ENCODE measurements around the gene RLF.
"Not testable (repeated sequence)": the region's sequence is repeated elsewhere in the genome, so short reads cannot be mapped to it uniquely, and the experiment has no call there.

RLF gene

DNA sequence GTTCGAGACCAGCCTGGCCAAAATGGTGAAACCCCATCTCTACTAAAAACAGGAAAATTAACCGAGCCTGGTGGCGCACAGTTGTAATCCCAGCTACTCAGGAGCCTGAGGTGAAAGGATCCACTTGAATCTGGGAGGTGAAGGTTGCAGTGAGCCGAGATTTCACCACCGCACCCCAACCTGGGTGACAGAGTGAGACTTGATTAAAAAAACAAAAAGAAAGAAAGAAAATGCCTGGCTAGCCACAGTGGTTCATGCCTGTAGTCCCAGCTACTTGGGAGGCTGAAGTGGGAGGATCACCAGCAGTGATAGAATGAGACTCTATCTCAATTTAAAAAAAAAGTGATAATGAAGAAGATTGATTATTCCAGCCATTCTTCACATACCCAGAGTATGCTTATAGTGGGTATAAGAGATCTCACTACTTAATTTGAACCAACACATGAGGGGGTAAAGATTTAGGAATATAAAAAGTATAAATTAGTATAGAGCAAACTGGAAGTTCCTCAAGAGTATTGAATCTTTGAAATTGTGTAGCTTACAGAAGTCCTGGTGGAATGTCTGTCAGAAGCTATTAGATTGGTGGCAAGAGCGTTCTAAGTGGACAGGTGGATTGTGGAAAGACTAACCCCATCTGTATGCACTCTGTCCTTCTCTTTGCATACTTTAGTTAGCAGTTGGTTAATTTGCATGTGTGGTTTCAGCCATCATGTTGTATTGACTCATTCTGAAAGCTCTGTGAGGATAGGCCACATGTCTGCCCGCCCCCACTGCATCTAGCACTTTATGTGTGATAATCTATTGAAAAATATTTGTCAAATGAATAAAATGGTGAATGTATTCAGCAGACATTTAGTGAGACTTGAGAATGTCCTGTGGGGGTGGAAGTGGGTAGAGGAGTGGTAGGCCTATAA is 25.0 kb downstream of the RLF start:
- Mint-ChIP-seq H3K4me3 (peak overlapping the region; percentile 66), H3K4me1 (ENCODE audit: low read depth) (peaks cover 59% of the 10 kb centered on the region)

GRCh38 chr1:40187399-40187798 is 26.2 kb downstream of the RLF start:
- Mint-ChIP-seq H3K36me3 (ENCODE audit: low read depth) (peaks cover 29% of the 10 kb centered on the region), H3K27me3 (no peaks in the 10 kb centered on the region), H3K4me1 (ENCODE audit: low read depth) (peaks cover 52% of the 10 kb centered on the region), H3K4me3 (no peak overlapping the region), H3K9me3 (no peaks in the 10 kb centered on the region), H3K27ac (no peak overlapping the region)

More for the DNA sequence above, 25.0 kb downstream of the RLF start:
- peaks cover 23% of the 10 kb centered on the region for H3K36me3 Mint-ChIP-seq (ENCODE audit: low read depth)
- H3K27me3 Mint-ChIP-seq = no peaks in the 10 kb centered on the region
- H3K9me3 Mint-ChIP-seq = no peaks in the 10 kb centered on the region
- peak overlapping the region; percentile 83 for H3K27ac Mint-ChIP-seq

GRCh38 chr1:40194639-40195038 is 33.5 kb downstream of the RLF start:
- H3K4me1 Mint-ChIP-seq (ENCODE audit: low read depth); H3K27me3 Mint-ChIP-seq; H3K9me3 Mint-ChIP-seq; H3K4me3 Mint-ChIP-seq; H3K27ac Mint-ChIP-seq: not testable (repeated sequence)
- peaks cover 57% of the 10 kb centered on the region for H3K36me3 Mint-ChIP-seq (ENCODE audit: low read depth)

DNA sequence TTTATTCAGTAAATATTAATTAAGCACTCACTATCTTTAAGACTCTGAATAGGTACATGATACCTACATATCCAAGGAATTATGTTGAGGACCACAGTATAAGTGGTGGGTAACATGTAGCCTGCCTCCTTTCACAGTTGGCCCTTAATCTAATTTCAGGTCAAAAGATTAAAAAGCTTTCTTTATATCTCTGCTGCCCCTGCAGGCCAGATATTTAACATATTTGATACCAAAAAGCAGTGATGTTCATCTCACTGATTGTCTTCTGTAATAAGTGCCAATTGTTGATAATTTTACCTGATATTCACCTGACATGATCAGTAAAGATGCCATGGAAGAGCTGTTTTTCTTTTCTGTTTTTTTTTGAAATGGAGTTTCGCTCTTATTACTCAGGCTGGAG is 36.5 kb downstream of the RLF start:
- no peaks in the 10 kb centered on the region for H3K9me3 Mint-ChIP-seq
- no peak overlapping the region for H3K27ac Mint-ChIP-seq
- H3K4me1 Mint-ChIP-seq (ENCODE audit: low read depth) = peaks cover 8% of the 10 kb centered on the region
- H3K27me3 Mint-ChIP-seq = no peaks in the 10 kb centered on the region
- H3K4me3 Mint-ChIP-seq = no peak overlapping the region
- peaks cover 47% of the 10 kb centered on the region for H3K36me3 Mint-ChIP-seq (ENCODE audit: low read depth)

DNA sequence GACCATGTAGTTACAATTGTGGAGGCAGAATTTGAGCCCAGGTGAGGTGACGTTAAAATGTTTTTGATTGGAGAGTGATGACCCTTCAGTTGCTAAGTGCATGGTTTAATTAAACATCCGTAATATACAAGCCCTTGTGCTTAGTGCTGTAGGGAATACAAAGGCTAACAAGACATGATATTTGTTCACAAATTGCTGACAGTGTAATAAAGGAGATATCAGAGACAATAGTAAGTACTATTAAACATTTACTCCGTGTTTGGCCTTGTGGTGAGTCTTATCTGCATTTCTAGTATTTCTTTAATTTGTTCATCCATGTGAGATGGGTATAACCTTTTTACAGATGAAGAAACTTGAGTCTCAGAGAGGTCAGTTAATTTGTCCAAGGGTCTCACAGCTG is 37.9 kb downstream of the RLF start:
- peaks cover 4% of the 10 kb centered on the region for H3K4me1 Mint-ChIP-seq (ENCODE audit: low read depth)
- H3K4me3 Mint-ChIP-seq = no peak overlapping the region
- peaks cover 49% of the 10 kb centered on the region for H3K36me3 Mint-ChIP-seq (ENCODE audit: low read depth)
- H3K27me3 Mint-ChIP-seq = no peaks in the 10 kb centered on the region
- H3K27ac Mint-ChIP-seq = no peak overlapping the region
- no peaks in the 10 kb centered on the region for H3K9me3 Mint-ChIP-seq

DNA sequence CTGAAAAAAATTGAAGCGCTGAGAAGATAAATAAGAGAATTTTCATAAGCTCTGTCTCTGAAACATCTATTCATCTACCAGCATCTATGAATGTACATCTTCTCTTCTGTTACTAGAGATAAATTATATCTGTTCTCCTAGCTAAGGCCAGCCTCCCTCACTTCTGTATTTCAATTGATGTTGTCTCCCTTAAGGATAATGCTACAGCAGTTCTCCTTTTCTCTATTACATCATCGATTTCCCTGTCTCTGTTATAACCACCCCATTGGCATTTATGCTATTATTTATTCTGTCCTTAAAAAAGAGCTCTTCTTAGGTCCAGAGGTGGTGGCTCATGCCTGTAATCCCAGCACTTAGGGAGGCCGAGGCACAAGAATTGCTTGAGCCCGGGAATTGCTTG is 43.7 kb downstream of the RLF start:
- peaks cover 4% of the 10 kb centered on the region for H3K4me1 Mint-ChIP-seq (ENCODE audit: low read depth)
- no peaks in the 10 kb centered on the region for H3K27me3 Mint-ChIP-seq
- no peaks in the 10 kb centered on the region for H3K9me3 Mint-ChIP-seq
- H3K27ac Mint-ChIP-seq = no peak overlapping the region
- H3K36me3 Mint-ChIP-seq (ENCODE audit: low read depth) = peaks cover 56% of the 10 kb centered on the region
- no peak overlapping the region for H3K4me3 Mint-ChIP-seq

DNA sequence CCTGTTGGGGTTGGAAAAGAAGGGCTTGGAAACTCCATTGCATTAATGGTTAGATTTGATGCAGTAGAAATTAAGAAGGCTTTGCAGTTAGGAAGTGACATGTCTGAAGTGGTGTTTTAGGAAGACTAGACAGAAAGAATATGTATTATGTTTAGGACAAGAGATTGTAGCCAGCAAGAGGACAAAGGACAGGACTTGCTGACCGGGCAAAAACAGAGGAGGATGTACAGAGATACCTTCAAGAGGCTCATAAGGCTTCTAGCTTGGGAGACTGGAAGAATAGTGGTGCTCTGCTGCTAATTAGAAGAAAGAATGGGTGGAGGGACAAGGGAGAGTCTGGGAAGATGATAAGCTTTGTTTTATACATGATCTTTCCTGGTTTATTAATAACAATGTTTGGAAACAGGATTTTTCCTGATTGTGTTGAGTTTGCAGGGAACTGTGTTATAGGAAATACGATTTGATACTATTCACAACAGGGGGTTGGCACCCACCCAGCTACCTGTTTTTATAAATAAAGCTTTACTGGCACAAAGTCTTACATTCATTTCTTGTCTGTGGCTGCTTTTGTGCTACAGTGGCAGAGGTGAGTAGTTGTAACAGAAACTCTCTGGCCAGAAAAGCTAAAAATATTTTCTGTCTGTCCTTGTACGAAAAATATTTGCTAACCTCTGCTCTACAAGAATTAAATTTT is 49.5 kb downstream of the RLF start:
- no peaks in the 10 kb centered on the region for H3K9me3 Mint-ChIP-seq
- no peaks in the 10 kb centered on the region for H3K27me3 Mint-ChIP-seq
- no peak overlapping the region for H3K27ac Mint-ChIP-seq
- H3K4me1 Mint-ChIP-seq (ENCODE audit: low read depth) = peaks cover 8% of the 10 kb centered on the region
- no peak overlapping the region for H3K4me3 Mint-ChIP-seq
- peaks cover 62% of the 10 kb centered on the region for H3K36me3 Mint-ChIP-seq (ENCODE audit: low read depth)

GRCh38 chr1:40218333-40218732 is 57.1 kb downstream of the RLF start:
- Mint-ChIP-seq H3K27ac (peak overlapping the region; percentile 76), H3K36me3 (ENCODE audit: low read depth) (peaks cover 32% of the 10 kb centered on the region), H3K27me3 (no peaks in the 10 kb centered on the region), H3K4me3 (no peak overlapping the region), H3K4me1 (ENCODE audit: low read depth) (peaks cover 52% of the 10 kb centered on the region), H3K9me3 (no peaks in the 10 kb centered on the region)

- H3K9me3 Mint-ChIP-seq, H3K27me3 Mint-ChIP-seq, H3K4me3 Mint-ChIP-seq, H3K27ac Mint-ChIP-seq: not testable (repeated sequence)
- Mint-ChIP-seq H3K4me1 (ENCODE audit: low read depth) (peaks cover 50% of the 10 kb centered on the region), H3K36me3 (ENCODE audit: low read depth) (peaks cover 23% of the 10 kb centered on the region)
Measured at GRCh38 chr1:40221471-40221905, 60.3 kb downstream of the RLF start.

DNA sequence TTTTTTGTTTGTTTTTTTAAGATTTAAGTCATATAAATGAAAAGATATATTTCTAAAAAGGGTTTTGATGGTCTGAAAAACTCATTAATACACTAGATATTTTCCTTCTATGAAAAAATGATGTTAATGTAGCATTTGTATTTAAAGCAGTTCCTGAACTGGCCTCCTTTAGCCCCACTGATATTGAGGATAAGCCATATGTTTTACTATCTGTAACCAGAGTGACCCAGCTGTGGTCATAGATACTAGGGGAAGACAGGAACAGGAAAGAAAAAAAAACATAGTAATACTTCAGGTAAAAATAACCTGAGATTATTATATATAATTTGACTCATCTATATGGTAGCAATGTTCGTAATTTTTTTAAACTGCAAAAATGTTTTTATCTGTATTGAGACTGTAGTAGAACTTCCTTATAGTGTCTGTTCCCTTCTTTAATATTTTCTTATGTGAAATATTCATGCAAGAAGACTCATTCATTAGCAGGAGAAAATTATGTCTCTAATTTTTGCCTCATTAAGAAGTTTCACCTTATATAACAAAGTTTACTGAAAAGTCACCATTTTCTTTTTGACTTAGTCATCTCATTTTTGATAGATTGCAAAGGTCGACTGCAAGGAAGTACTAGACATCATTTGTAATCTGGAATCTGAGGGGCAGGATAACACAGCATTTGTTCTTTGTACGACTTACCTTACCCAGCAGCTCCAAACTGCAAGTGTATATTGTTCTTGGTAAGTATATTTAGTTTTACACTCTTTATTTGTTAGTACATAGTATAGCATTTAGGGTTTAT is 61.0 kb downstream of the RLF start:
- no peak overlapping the region for H3K4me3 Mint-ChIP-seq
- no peaks in the 10 kb centered on the region for H3K27me3 Mint-ChIP-seq
- H3K4me1 Mint-ChIP-seq (ENCODE audit: low read depth) = peaks cover 46% of the 10 kb centered on the region
- H3K9me3 Mint-ChIP-seq = no peaks in the 10 kb centered on the region
- peaks cover 25% of the 10 kb centered on the region for H3K36me3 Mint-ChIP-seq (ENCODE audit: low read depth)
- H3K27ac Mint-ChIP-seq = no peak overlapping the region

GRCh38 chr1:40224040-40224439 is 62.9 kb downstream of the RLF start:
- Mint-ChIP-seq H3K27ac (peak overlapping the region; percentile 55), H3K36me3 (ENCODE audit: low read depth) (peaks cover 28% of the 10 kb centered on the region), H3K9me3 (no peaks in the 10 kb centered on the region), H3K27me3 (no peaks in the 10 kb centered on the region), H3K4me1 (ENCODE audit: low read depth) (peaks cover 34% of the 10 kb centered on the region), H3K4me3 (no peak overlapping the region)

DNA sequence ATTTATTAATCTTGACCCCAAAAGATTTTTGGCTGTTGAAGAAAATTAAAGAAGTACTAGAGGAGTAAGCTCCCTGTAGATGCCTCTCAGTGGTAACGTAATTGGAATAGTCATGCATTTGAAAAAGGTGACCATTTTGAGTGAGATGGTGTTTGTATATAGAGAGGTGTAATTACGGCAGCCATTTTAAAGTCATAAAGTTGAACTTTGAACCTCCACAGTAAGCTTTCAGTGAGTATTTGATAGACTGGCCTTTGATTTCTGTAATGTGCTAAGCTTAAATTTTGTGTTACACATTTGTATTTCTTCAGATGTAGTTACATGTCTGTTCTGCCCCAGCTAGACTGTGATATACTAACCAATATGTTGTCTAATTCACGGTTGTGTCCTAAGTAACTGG is 65.0 kb downstream of the RLF start:
- Mint-ChIP-seq H3K4me1 (ENCODE audit: low read depth) (peaks cover 35% of the 10 kb centered on the region), H3K36me3 (ENCODE audit: low read depth) (peaks cover 26% of the 10 kb centered on the region), H3K27ac (no peak overlapping the region), H3K9me3 (no peaks in the 10 kb centered on the region), H3K4me3 (no peak overlapping the region), H3K27me3 (no peaks in the 10 kb centered on the region)

DNA sequence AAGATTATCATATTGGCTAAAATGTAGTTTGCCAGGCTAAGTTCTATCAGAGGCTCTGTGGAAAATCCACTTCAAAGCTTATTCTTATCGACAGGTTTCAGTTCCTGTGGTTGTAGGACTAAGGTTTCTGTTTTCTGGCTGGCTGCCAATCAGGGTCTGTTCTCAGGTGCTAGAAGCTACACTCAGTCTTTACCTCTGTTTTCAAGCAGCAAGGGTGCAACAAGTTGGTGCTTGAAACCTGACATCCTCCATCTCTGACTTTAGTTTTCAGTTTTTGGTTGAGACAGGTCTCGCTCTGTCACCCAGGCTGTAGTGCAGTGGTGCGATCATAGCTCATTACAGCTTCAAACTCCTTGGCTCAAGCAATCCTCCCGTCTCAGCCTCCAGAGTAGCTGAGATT is 71.3 kb downstream of the RLF start:
- peaks cover 30% of the 10 kb centered on the region for H3K4me1 Mint-ChIP-seq (ENCODE audit: low read depth)
- no peaks in the 10 kb centered on the region for H3K9me3 Mint-ChIP-seq
- no peaks in the 10 kb centered on the region for H3K27me3 Mint-ChIP-seq
- H3K27ac Mint-ChIP-seq = no peak overlapping the region
- H3K36me3 Mint-ChIP-seq (ENCODE audit: low read depth) = peaks cover 72% of the 10 kb centered on the region
- no peak overlapping the region for H3K4me3 Mint-ChIP-seq

- no peaks in the 10 kb centered on the region for H3K9me3 Mint-ChIP-seq
- H3K27me3 Mint-ChIP-seq = no peaks in the 10 kb centered on the region
- H3K4me3 Mint-ChIP-seq = no peak overlapping the region
- H3K4me1 Mint-ChIP-seq (ENCODE audit: low read depth) = peaks cover 38% of the 10 kb centered on the region
- no peak overlapping the region for H3K27ac Mint-ChIP-seq
- H3K36me3 Mint-ChIP-seq (ENCODE audit: low read depth) = peaks cover 53% of the 10 kb centered on the region
Measured at GRCh38 chr1:40239626-40240025, 78.4 kb downstream of the RLF start.

DNA sequence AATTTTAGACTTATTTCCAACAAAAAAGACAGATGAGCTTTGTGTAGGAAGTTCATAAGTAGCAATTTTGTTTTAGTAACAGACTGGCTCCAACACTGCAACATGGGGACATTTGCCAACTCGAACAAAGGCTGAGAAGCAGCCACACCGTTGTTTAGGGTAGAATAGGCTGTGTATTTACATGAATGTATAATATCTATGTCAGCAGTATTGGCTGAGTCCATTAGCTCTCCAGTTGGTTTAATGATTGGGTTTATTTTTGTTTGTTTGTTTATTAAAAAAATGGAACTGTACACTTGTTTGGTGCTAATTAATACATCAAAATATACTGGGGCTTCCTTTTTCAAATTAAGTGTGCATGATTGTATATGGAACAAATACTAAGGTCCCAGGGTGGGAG is 79.2 kb downstream of the RLF start:
- Mint-ChIP-seq H3K27ac (no peak overlapping the region), H3K9me3 (no peaks in the 10 kb centered on the region), H3K4me3 (no peak overlapping the region), H3K36me3 (ENCODE audit: low read depth) (peaks cover 47% of the 10 kb centered on the region), H3K27me3 (no peaks in the 10 kb centered on the region), H3K4me1 (ENCODE audit: low read depth) (peaks cover 44% of the 10 kb centered on the region)
